Calu3 (cell line): ENCODE measurements around the gene CRY2. TPM values are rescaled to one million over a fixed set of nuclear protein-coding genes. Genes with fewer than 3 reads are reported as not detected.
"Not testable (repeated sequence)": the region's sequence is repeated elsewhere in the genome, so short reads cannot be mapped to it uniquely, and the experiment has no call there.

Source experiments
- BruUV-seq: library from RNA; stranded (reverse); fragments of 400-500 nt; replicated peaks from 2 replicates; lab custom pipeline; 2021; lab: Mats Ljungman, UMichigan
- CTCF ChIA-PET: fragments of 300-600 bp; sonication (Branson Sonifier 250); formaldehyde crosslinking; loops from one replicate; lab custom pipeline; 2022; ENCODE audit warnings: antibody characterized with exemption; lab: Charles Lee
- DNase-seq: peaks from one replicate; pipeline ENCODE4 v3.0.0; 2022
- H3K27ac Mint-ChIP-seq: one replicate; pipeline ENCODE4 v1.8.0; 2022; ENCODE audit warnings: mixed read lengths; ENCODE audit not compliant: unreplicated experiment
- H3K27me3 Mint-ChIP-seq: one replicate; pipeline ENCODE4 v1.8.0; 2022; ENCODE audit warnings: mixed read lengths; ENCODE audit not compliant: unreplicated experiment
- H3K36me3 Mint-ChIP-seq: one replicate; pipeline ENCODE4 v1.8.0; 2022; ENCODE audit warnings: mild to moderate bottlenecking, moderate library complexity, mixed read lengths; ENCODE audit not compliant: insufficient read depth, unreplicated experiment
- H3K4me1 Mint-ChIP-seq: one replicate; pipeline ENCODE4 v1.8.0; 2022; ENCODE audit warnings: mild to moderate bottlenecking, low read depth, mixed read lengths; ENCODE audit not compliant: unreplicated experiment
- H3K4me3 Mint-ChIP-seq: one replicate; pipeline ENCODE4 v1.8.0; 2022; ENCODE audit warnings: mild to moderate bottlenecking, low read depth, moderate library complexity, mixed read lengths; ENCODE audit not compliant: unreplicated experiment
- H3K9me3 Mint-ChIP-seq: one replicate; pipeline ENCODE4 v1.8.0; 2022; ENCODE audit warnings: low read depth, mixed read lengths; ENCODE audit not compliant: unreplicated experiment
- intact Hi-C: fragments of 100-400 bp; cut with micrococcal nuclease; formaldehyde crosslinking; loops from one replicate; pipeline ENCODE4 v1.10.0; 2022; ENCODE audit not compliant: unreplicated experiment
- total RNA-seq: library from RNA; stranded (reverse); gene quantifications from 2 replicates; pipeline ENCODE4 v1.2.3, GENCODE V29; 2022
- TF ChIP-seq, protein P1 (sequence below): fragments of 200-600 bp; IDR thresholded peaks from one replicate; pipeline ENCODE4 v1.8.0; 2022; ENCODE audit warnings: antibody characterized with exemption; ENCODE audit not compliant: unreplicated experiment

CRY2 gene
- total RNA-seq, 1 experiment from 2014 or later: 14.9 TPM

DNA sequence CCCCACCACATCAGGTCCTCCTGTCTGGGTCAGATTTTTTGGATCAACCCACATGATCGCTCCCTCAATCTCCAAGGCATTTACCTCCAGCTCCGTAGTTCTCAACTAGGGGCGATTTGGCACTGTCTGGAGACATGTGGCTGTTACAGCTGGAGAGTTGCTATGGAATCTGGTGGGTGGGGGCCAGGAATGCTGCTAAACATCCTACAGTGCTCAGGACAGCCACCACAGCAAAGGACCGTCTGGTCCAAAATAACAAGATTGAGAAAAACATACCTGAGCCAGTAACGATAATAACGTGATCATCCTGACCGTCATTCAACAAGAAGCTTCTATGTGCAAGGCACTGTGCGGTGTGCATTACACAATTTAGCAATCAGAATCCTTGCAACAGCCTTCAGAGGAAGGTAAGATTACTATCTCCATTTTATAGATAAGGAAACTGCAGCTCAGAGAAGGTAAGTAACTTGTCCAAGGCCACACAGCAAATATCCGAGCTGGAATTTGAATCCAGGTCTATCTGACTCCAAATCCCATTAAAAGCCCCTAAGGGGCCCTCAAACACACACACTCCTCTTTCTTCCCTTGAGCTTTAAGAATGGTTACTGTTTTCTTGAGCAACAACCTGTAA lies 14.3 kb upstream of the CRY2 start:
- BruUV-seq: no TSS peak
- H3K4me1 Mint-ChIP-seq: peaks cover 8% of the 10 kb centered on the region
- intact Hi-C loops: no loop called here
- TF ChIP-seq, protein P1, sequence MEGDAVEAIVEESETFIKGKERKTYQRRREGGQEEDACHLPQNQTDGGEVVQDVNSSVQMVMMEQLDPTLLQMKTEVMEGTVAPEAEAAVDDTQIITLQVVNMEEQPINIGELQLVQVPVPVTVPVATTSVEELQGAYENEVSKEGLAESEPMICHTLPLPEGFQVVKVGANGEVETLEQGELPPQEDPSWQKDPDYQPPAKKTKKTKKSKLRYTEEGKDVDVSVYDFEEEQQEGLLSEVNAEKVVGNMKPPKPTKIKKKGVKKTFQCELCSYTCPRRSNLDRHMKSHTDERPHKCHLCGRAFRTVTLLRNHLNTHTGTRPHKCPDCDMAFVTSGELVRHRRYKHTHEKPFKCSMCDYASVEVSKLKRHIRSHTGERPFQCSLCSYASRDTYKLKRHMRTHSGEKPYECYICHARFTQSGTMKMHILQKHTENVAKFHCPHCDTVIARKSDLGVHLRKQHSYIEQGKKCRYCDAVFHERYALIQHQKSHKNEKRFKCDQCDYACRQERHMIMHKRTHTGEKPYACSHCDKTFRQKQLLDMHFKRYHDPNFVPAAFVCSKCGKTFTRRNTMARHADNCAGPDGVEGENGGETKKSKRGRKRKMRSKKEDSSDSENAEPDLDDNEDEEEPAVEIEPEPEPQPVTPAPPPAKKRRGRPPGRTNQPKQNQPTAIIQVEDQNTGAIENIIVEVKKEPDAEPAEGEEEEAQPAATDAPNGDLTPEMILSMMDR: no peak
- no peaks in the 10 kb centered on the region for H3K36me3 Mint-ChIP-seq
- DNase-seq: no peak
- CTCF ChIA-PET: no interaction called here
- no peak overlapping the region for H3K27ac Mint-ChIP-seq
- no peak overlapping the region for H3K4me3 Mint-ChIP-seq
- H3K27me3 Mint-ChIP-seq: peaks cover 62% of the 10 kb centered on the region
- H3K9me3 Mint-ChIP-seq: no peaks in the 10 kb centered on the region

DNA sequence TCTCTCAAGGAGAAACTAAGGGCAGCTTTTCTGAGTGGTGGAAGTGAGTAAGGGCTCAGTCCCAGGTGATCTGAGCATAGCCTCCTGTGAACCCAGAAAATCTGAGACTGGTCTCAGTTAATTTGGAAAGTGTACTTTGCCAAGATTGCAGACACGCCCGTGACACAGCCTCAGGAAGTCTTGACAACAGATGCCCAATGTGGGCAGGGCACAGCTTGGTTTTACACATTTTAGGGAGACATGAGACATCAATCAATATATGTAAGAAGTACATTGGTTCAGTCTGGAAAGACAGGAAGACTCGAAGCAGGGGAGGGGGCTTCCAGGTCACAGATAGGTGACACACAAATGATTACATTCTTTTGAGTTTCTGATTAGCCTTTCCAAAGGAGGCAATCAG lies 13.5 kb upstream of the CRY2 start:
- CTCF ChIA-PET: interaction anchor here (0.6 kb wide), 1 partner anchor 1470 kb away, joined by 10 read pairs; no protein-coding TSS in a partner anchor
- peaks cover 8% of the 10 kb centered on the region for H3K4me1 Mint-ChIP-seq
- H3K27ac Mint-ChIP-seq: no peak overlapping the region
- no TSS peak for BruUV-seq
- DNase-seq: no peak
- H3K4me3 Mint-ChIP-seq: no peak overlapping the region
- H3K27me3 Mint-ChIP-seq: peaks cover 62% of the 10 kb centered on the region
- TF ChIP-seq, protein P1: no peak
- no peaks in the 10 kb centered on the region for H3K9me3 Mint-ChIP-seq
- intact Hi-C loops: no loop called here
- H3K36me3 Mint-ChIP-seq: no peaks in the 10 kb centered on the region

DNA sequence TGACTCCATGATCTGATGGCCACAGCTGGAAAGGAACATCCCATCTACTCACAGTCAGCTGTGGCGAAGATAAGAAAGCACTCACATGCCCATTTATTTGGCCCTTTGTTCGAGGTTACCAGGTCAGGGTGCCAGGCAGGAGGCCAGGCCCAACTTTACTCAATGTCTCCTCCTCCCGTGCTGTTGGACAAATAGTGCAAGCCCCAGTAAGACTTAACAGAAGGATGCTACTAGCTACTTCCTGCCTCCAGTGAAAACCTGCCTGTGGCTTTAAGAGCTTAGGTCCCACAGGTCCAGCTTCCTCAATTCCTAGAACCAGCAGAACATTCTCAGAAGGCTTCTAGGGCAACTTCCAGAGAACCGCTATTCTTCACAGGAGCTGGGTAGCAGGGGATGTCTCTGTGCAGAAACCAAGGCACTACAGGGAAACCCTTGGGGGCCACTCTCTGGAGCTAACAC lies 12.9 kb upstream of the CRY2 start:
- H3K27me3 Mint-ChIP-seq: peaks cover 56% of the 10 kb centered on the region
- no peaks in the 10 kb centered on the region for H3K9me3 Mint-ChIP-seq
- BruUV-seq: no TSS peak
- H3K4me3 Mint-ChIP-seq: no peak overlapping the region
- intact Hi-C loops: no loop called here
- H3K27ac Mint-ChIP-seq: no peak overlapping the region
- no peak for DNase-seq
- H3K36me3 Mint-ChIP-seq: no peaks in the 10 kb centered on the region
- peaks cover 8% of the 10 kb centered on the region for H3K4me1 Mint-ChIP-seq
- CTCF ChIA-PET: interaction anchor here (0.6 kb wide), 2 partner anchors 10 to 1469 kb away, joined by 3 to 10 read pairs; no protein-coding TSS in a partner anchor
- TF ChIP-seq, protein P1: no peak

DNA sequence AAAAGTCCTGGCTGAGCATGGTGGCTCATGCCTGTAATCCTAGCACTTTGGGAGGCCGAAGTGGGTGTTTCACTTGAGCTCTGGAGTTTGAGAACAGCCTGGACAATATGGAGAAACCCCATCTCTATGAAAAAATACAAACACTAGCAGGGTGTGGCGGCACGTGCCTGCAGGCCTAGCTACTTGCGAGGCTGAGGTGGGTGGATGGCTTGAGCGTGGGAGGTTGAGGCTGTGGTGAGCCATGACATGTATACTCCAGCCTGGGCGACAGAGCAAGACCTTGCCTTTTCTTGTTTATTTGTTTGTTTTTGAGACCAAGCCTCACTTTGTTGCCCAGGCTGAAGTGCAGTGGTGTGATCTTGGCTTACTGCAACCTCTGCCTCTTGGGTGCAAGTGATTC lies 8.1 kb upstream of the CRY2 start:
- H3K27ac Mint-ChIP-seq: no peak overlapping the region
- intact Hi-C loops: no loop called here
- CTCF ChIA-PET: no interaction called here
- H3K4me1 Mint-ChIP-seq: peaks cover 15% of the 10 kb centered on the region
- H3K9me3 Mint-ChIP-seq: no peaks in the 10 kb centered on the region
- no peak overlapping the region for H3K4me3 Mint-ChIP-seq
- TF ChIP-seq, protein P1: no peak
- H3K27me3 Mint-ChIP-seq: peaks cover 37% of the 10 kb centered on the region
- no TSS peak for BruUV-seq
- DNase-seq: no peak
- H3K36me3 Mint-ChIP-seq: peaks cover 11% of the 10 kb centered on the region

DNA sequence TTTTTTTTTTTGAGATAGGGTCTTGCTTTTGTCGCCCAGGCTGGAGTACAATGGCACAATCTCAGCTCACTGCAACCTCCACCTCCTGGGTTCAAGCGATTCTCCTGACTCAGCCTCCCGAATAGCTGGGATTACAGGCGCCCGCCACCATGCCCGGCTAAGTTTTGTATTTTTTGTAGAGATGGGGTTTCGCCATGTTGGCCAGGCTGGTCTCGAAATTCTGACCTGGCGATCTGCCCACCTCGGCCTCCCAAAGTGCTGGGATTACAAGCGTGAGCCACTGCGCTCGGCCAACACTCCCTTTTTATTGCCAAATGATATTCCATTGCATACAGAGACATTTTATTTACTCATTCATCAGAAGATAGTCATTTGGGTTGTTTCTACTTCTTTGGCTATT lies 7.0 kb upstream of the CRY2 start:
- intact Hi-C loops, H3K27ac Mint-ChIP-seq, H3K9me3 Mint-ChIP-seq, CTCF ChIA-PET, H3K4me3 Mint-ChIP-seq, DNase-seq, BruUV-seq: not testable (repeated sequence)
- Mint-ChIP-seq H3K4me1 (peaks cover 16% of the 10 kb centered on the region), H3K36me3 (peaks cover 11% of the 10 kb centered on the region), H3K27me3 (peaks cover 35% of the 10 kb centered on the region)
